HuH-7.5 (cell line): ENCODE measurements around the gene E2F4.

ENCODE experiments used
- DNase-seq: peaks from one replicate; pipeline ENCODE4 v3.0.0; 2011; ENCODE audit warnings: low spot score

The E2F4 gene

GRCh38 chr16:67235816-67236562, 44.0 kb downstream of the E2F4 start:
- no peak for DNase-seq

GRCh38 chr16:67236563-67237395, 44.8 kb downstream of the E2F4 start:
- DNase-seq, result no peak

- DNase-seq, result no peak
Observed at GRCh38 chr16:67237396-67238277, 45.7 kb downstream of the E2F4 start.

- DNase-seq, result no peak
Observed at GRCh38 chr16:67238278-67238575, 46.3 kb downstream of the E2F4 start.

DNA sequence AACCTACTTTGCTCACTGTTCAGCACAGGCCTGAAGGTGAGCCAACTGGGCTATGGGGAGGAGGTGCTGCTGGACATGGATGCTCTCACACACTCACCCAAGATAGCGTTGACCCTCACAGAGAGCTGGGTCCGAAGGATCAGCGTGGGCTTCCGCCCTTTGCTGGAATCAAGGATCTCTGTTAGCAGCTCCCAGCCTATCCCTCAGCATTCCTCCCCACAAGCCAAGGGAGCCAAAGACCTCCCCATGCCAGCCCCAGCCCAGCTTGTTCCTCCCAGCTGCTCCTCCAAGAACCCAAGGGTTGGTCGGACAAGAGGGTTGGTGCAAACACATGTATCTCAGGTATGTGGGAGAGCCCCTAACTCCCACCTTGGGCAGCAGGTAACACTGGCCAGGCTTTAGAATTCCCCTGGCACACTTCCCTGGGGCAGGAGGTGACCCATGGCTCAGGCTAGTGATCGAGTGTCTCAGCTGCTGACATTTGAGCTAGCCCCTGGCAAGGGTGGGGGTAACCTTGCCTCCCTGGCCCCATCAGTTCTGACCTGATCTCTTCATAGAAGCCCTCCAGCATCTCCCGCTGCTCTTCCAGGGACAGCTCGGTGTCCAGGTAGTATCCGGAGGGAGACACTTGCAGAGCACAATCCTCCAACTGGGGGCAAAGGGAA, 47.0 kb downstream of the E2F4 start:
- no peak for DNase-seq

- DNase-seq, result no peak
Observed at GRCh38 chr16:67240506-67240905, 48.6 kb downstream of the E2F4 start.

DNA sequence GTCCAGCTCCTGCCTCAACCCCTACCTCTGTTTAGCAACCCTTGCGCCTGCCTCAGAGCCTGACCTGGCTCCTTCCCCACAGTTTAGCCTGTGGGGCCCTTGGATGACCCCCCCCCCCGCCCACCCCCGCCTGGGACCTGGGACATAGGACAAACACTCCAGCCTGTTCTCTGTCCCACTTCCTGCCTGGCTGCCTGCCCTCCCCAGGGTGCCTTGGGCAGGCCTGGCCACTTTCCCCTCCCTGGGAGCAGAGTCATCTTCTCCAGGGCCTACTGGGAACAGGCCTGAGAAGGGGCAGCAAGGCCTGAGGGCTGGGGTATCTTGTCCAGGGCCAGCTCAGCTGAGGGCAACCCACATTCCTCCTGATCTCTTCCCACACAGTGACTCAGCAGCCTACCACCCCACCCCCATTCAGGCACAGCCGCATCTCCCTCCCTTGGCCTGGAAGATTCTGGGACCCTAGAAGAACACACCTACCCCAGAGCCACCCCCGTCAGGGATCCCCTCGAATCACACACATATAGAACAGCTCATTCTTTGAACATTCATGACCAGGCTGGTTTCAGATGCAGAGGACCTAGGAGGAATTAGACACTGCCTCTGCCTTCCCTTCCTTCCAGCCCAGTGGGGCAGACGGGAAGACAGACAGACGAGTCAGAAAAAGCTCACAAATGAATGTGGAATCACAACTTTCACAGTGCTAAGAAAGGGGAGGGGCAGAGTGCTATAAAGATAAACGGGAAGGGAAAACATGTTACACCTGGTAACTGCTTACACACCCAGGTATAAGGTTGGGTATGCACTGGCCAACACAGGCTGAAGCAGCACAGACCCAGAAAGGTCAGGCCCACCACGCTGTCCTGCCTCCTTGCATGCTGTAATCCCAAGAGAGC, 49.3 kb downstream of the E2F4 start:
- no peak for DNase-seq

DNA sequence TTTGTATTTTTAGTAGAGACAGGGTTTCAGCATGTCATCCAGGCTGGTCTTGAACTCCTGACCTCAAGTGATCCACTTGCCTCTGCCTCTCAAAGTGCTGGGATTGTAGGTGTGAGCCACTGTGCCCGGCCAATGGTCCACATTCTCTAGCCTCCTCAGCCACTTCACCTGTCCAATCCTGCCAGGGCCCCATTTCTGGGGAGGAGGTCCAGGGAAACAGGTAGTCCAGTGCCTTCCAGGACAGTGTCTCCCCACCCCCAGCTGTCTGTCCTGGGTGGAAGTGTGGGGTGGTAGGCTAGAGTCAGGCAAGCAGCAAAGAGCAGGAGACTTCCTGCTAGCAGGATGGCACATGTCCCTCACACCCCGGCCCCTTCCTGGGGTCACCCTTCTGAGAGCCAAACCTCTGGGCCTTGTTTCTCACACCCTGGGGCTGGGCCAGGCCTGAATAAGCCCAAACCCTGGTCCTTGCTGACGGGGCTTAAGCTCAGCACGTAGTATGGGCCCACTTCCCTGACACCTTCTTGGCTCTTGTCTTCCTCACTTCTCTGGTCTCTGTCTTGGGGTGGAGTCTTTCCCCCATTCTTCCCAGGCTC, 50.3 kb downstream of the E2F4 start:
- DNase-seq, result no peak

DNA sequence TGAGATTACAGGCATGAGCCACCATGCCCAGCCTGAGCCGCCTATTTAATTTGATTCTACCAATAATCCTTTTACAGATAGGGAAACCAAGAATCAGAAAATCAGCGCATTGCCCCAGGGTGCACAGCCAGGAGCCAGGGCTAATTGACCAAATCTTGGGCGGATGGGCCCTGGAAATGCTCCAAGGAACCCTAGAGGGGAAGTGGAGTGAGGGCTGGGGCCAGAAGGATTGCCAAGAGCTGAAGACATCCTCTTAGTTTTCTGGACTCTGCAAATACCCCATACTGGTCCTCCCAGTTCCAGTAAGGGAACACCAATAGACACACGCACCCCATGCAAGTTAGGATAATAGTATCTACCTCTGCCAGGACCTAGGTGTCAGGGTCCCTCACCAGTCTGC, 51.5 kb downstream of the E2F4 start:
- DNase-seq, result no peak

DNA sequence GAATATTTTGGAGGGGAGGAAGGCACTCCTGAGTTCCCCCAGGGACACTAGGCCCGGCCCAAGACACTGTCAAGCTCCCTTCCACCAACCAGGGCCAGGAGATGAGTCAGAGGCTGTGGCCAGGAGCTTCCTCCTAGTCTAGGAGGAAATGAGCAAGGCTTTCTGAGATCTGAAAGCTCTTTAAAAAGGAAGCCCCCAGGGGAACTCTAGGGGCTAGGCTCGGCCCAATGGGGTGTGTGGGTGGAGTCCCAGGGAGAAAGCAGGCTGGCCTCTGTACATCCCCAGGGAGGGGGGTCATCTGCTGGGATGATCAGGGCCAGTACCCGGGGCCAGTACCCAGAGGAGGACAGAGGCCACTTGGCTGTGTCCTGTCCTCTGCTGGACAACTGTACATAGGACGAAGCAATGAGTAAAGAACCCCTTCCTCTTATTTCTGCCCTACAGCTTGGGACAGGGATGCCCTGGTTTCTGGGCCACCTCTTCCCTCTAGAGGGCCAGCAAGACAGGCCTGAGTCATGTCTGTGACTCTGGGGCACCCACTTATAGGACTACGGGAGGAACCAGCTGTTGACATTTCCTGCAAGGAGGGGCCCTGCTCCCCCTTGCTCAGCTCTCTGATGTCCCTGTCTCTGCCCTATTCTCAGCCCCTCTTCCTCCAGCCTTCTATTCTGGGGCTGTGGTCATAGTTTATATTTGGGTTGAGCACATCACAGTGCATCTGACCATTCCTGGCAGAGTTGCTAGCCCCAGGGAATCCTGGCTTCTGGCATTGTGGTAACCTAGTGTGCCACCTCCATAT, 52.6 kb downstream of the E2F4 start:
- DNase-seq, result no peak

- no peak for DNase-seq
Observed at GRCh38 chr16:67245186-67245585, 53.2 kb downstream of the E2F4 start.

DNA sequence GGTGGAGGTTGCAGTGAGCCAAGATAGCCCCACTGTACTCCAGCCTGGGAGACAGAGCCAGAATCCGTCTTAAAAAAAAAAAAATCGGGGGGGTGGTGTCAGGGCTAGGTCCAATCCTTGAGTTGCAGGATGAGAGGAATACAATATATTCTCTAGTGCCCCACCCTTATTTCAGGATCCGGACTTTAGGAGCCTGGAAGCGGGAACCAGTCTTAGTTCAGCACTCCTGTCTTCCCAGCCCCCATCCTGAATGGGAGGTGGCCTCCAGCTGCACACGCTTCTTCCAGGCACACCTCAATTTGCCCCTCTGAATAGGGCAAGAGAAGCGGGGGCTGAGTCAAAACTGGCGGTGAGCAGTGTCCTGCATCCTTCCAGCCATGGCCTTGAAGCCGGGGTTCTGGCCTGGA, 53.7 kb downstream of the E2F4 start:
- DNase-seq, result no peak

GRCh38 chr16:67246081-67246755, 54.3 kb downstream of the E2F4 start:
- peak; percentile 68 for DNase-seq

DNA sequence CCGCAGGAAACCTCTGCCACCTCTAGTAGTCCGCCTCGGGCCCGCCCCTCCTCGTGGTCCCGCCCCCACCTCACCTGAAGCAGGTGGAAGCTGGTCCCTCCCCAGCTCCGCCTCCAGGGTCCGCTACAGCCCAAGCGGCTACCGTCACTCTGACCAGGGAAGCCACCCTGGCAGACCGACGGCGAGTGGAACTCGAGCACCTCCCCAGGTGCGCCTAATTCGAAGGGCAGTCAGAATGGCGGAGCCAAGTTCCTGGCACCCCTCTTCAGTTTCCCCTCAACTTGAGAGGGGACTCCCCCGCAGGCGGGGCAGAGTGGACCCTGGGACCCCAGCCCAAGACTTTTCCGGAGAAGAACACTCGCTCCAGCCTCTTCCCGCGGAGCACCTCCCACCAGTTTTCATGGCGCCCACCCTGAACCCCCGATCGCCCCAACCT, 54.8 kb downstream of the E2F4 start:
- peak; percentile 61 for DNase-seq

DNA sequence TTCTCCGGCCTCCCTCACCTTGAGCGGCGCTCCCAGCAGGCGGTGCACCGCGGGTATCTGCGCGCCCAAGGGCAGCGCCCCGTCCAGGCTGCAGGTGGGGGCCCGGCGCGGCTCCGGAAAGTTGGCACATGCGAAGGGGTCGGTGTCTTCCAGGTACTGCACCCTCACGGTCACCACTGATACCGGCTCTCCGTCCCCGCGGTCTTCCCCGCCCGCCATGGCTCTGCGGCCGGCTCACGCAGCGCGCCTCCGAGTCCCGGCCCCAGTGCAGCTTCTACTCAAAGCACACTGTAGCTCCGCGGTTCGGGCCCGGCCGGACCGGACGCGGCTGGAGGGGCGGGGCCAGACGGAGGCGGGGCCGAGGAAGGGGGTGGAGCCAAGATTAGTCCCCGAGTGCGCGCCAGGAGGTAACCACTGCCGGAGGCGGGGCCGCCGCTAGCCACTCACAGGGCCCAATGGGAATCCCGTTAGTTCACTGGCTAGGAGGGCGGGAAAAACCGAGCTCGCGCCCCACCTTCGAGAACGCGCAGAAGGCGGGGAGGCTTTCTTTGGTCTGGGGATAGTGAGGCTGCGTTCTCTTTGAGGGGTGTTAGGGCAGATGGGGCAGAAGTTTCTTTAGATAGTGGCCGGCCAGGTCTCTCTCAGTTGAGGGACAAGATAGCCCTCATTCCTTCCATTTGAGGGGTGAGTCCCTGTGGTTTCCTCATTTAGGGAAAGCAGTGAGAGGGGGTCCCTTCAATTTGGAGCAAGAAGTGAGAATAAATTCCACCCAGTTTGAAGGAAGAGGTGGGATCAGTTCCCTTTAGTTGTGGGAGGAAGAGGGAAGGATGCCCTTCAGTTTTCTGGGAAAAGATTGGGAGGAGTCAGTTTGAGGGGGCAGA, 55.5 kb downstream of the E2F4 start, which contains the start of gene FHOD1:
FHOD1 (minus strand) TSS at position 290 of the 881 bp plus-strand sequence; CDS start at position 219, 71 bp downstream.
- DNase-seq, result peak; percentile 85

- no peak for DNase-seq
Observed at GRCh38 chr16:67248073-67248400, 56.1 kb downstream of the E2F4 start.
